K562 (cell line): Measurements from ENCODE around the gene CSNK1A1. TPM values are rescaled to one million over a fixed set of nuclear protein-coding genes. Genes with fewer than 3 reads are reported as not detected.

ENCODE experiments used
- ARID3B ChIP-seq: fragments of 250-450 bp; sonication (Bioruptor Pico); IDR thresholded peaks from 2 replicates; pipeline ENCODE4 v1.4.0; 2020; ENCODE audit warnings: borderline replicate concordance
- ATF4 ChIP-seq: fragments of 450-650 bp; formaldehyde crosslinking; IDR thresholded peaks from 2 replicates; pipeline ENCODE4 v1.4.0; 2022; ENCODE audit warnings: mild to moderate bottlenecking, moderate library complexity
- ATF6 ChIP-seq: sonication (generic); formaldehyde crosslinking; IDR thresholded peaks from 2 replicates; pipeline ENCODE4 v1.4.0; 2020; ENCODE audit warnings: mild to moderate bottlenecking, missing genetic modification reagents
- BRCA1 ChIP-seq, 2 experiments: fragments of 450-650 bp in 1 of 2; sonication (generic) in 1 of 2; formaldehyde crosslinking in 1 of 2; IDR thresholded peaks; 2 replicates each; pipeline versions ENCODE4 v1.5.0 to v1.6.1; 2017 to 2020; ENCODE audit warnings: mild to moderate bottlenecking in 1 of 2, missing genetic modification reagents in 1 of 2
- CREB5 ChIP-seq: fragments of 250-450 bp; sonication (Bioruptor Pico); IDR thresholded peaks from 2 replicates; pipeline ENCODE4 v1.5.0; 2020; ENCODE audit warnings: mild to moderate bottlenecking
- GATA2 ChIP-seq: sonication (generic); formaldehyde crosslinking; IDR thresholded peaks from 2 replicates; pipeline ENCODE4 v1.4.0; 2020; ENCODE audit warnings: mild to moderate bottlenecking, missing genetic modification reagents
- GATAD2A ChIP-seq: fragments of 450-650 bp; IDR thresholded peaks from 2 replicates; pipeline ENCODE4 v1.6.1; 2017
- HDGF ChIP-seq: fragments of 450-650 bp; IDR thresholded peaks from 2 replicates; pipeline ENCODE4 v1.6.1; 2016
- HNRNPH1 ChIP-seq: fragments of 200-400 bp; formaldehyde crosslinking; optimal IDR thresholded peaks from 2 replicates; pipeline ENCODE3; 2017; ENCODE audit warnings: low read depth, mild to moderate bottlenecking, low read length, moderate library complexity
- KDM2B ChIP-seq: fragments of 250-450 bp; sonication (Bioruptor Pico); IDR thresholded peaks from 2 replicates; pipeline ENCODE4 v1.8.0; 2021; ENCODE audit warnings: mild to moderate bottlenecking, moderate library complexity
- NR2F6 ChIP-seq: fragments of 450-650 bp; formaldehyde crosslinking; IDR thresholded peaks from 2 replicates; pipeline ENCODE4 v1.4.0; 2020; ENCODE audit warnings: mild to moderate bottlenecking
- RBM15 ChIP-seq: fragments of 200-400 bp; formaldehyde crosslinking; IDR thresholded peaks from 2 replicates; pipeline ENCODE4 v1.6.1; 2018; ENCODE audit warnings: mild to moderate bottlenecking, low read length, moderate library complexity; ENCODE audit not compliant: insufficient read depth
- RCOR1 ChIP-seq, 2 experiments: IDR thresholded peaks; 2 replicates each; pipeline ENCODE4 v1.6.1; 2012; ENCODE audit warnings: low read depth in 2 of 2, low read length in 2 of 2, borderline replicate concordance in 1 of 2, improper control_type of control experiment in 1 of 2
- SMAD4 ChIP-seq: fragments of 250-450 bp; sonication (Bioruptor Pico); conservative IDR thresholded peaks from 2 replicates; pipeline ENCODE4 v1.8.0; 2021; ENCODE audit warnings: inconsistent platforms, mild to moderate bottlenecking, moderate library complexity
- SRSF1 ChIP-seq: fragments of 200-400 bp; formaldehyde crosslinking; IDR thresholded peaks from 2 replicates; pipeline ENCODE4 v1.6.1; 2017; ENCODE audit warnings: mild to moderate bottlenecking, low read depth, low read length, moderate library complexity
- TCF7 ChIP-seq: sonication (generic); IDR thresholded peaks from 2 replicates; pipeline ENCODE4 v1.6.1; 2016; ENCODE audit warnings: antibody characterized with exemption, borderline replicate concordance
- THRA ChIP-seq: fragments of 450-650 bp; IDR thresholded peaks from 2 replicates; pipeline ENCODE4 v1.6.1; 2017; ENCODE audit warnings: mild to moderate bottlenecking, moderate library complexity
- ZFP1 ChIP-seq: fragments of 450-650 bp; formaldehyde crosslinking; IDR thresholded peaks from 2 replicates; pipeline ENCODE4 v1.4.0; 2020; ENCODE audit warnings: mild to moderate bottlenecking, mixed read lengths
- polyA plus RNA-seq, 8 experiments: library from polyadenylated mRNA; depleted of rRNA in 4 of 8; stranded (reverse) in 5 of 8; unstranded in 3 of 8; fragments of >200 nt; fragmentation: Nextera tagmentation in 2 of 8; fragmentation: Illumina TruSeq in 1 of 8; extraction: Ambion mirVana in 2 of 8; extraction: Trizol in 1 of 8; gene quantifications; 2 replicates each; pipeline versions ENCODE4 v1.2.1 to v1.2.3, GENCODE V29; 2011 to 2014; ENCODE audit warnings: inconsistent platforms in 1 of 8, missing spikeins in 1 of 8
- total RNA-seq, 7 experiments: library from RNA; depleted of rRNA in 6 of 7; stranded (reverse); fragments of >200 nt in 6 of 7; fragmentation: Illumina TruSeq in 2 of 7; extraction: Trizol in 2 of 7; gene quantifications; 2 replicates each; pipeline versions ENCODE4 v1.2.1 to v1.2.3, GENCODE V29; 2011 to 2021; ENCODE audit warnings: low replicate concordance in 1 of 7

CSNK1A1 gene
- total and polyA plus RNA-seq, 9 of the 15 experiments (the other 6 are each of a cell fraction or from before 2014, with no cell fraction given), result 49.1 to 196 (median 154) TPM

GRCh38 chr5:149456597-149457392 is 94.4 kb downstream of the CSNK1A1 start (continued):
- TF ChIP-seq ATF4 (CRISPR knock-in tag) (0 out of 2 replicates have a peak, but pooled peaks have one; percentile 15), RBM15 (no peak), RCOR1 (IDR thresholded peaks at IDR 0.05; ENCODE audit: borderline replicate concordance in 1 of 2, low read depth in 2 of 2, low read length in 2 of 2) (peak; percentile 87 to 96; a peak in 3 of 4 replicates), ZFP1 (CRISPR knock-in tag) (no peak), KDM2B (CRISPR knock-in tag) (no peak), THRA (no peak; the same call in 1 of the 2 replicates), GATA2 (CRISPR knock-in tag) (peak; percentile 96), HDGF (peak; percentile 87), ATF6 (CRISPR knock-in tag) (no peak), SRSF1 (no peak), TCF7 (no peak), SMAD4 (peak; percentile 88), ARID3B (no peak), NR2F6 (no peak), GATAD2A (peak; percentile 95), HNRNPH1 (no peak), BRCA1 (IDR thresholded peaks at IDR 0.05) (no peak), BRCA1 (CRISPR knock-in tag; IDR thresholded peaks at IDR 0.05) (no peak), CREB5 (CRISPR knock-in tag) (no peak)
